Mesodermal cell (in vitro differentiated cells): ENCODE data around the gene RNF212.

Experiments
- H3K27ac ChIP-seq: 2 replicates; pipeline ENCODE4 v1.7.0; 2013; ENCODE audit warnings: mild to moderate bottlenecking, low read depth, low read length, moderate library complexity; ENCODE audit not compliant: severe bottlenecking
- H3K36me3 ChIP-seq: 2 replicates; pipeline ENCODE4 v1.7.1; 2013; ENCODE audit warnings: mild to moderate bottlenecking, low read length, moderate library complexity; ENCODE audit not compliant: control insufficient read depth, insufficient read depth
- H3K4me1 ChIP-seq: one replicate; pipeline ENCODE4 v1.7.1; 2013; ENCODE audit warnings: mild to moderate bottlenecking, low read length; ENCODE audit not compliant: insufficient read depth, control insufficient read depth, poor library complexity, severe bottlenecking
- H3K4me3 ChIP-seq: 2 replicates; pipeline ENCODE4 v1.7.0; 2013; ENCODE audit warnings: low read length, control low read depth, mild to moderate bottlenecking; ENCODE audit not compliant: insufficient read depth, poor library complexity, severe bottlenecking; ENCODE audit errors: extremely low read depth
- H3K9me3 ChIP-seq: 2 replicates; pipeline ENCODE4 v1.7.1; 2013; ENCODE audit warnings: mild to moderate bottlenecking, low read length, moderate library complexity; ENCODE audit not compliant: control insufficient read depth
- WGBS, 2 experiments: methylation state at CpG; one replicate each; pipeline ENCODE4 v1.1.5; 2013; ENCODE audit warnings: missing lambda C conversion rate in 2 of 2; ENCODE audit not compliant: insufficient coverage in 2 of 2; 5-methylcytosine and 5-hydroxymethylcytosine counted together

RNF212 gene

GRCh38 chr4:1099270-1099669, 14.1 kb downstream of the RNF212 start:
- Histone ChIP-seq H3K4me1 (no peaks in the 10 kb centered on the region), H3K36me3 (no peaks in the 10 kb centered on the region), H3K9me3 (no peaks in the 10 kb centered on the region), H3K27ac (no peak overlapping the region), H3K4me3 (no peak overlapping the region)
- WGBS, 2 experiments = 90 to 92% methylated on average over 9 of the region's 9 CpGs

- 60 to 78% methylated on average over 1 to 3 of the region's 8 CpGs for WGBS, 2 experiments
- Histone ChIP-seq H3K4me3 (no peak overlapping the region), H3K27ac (no peak overlapping the region), H3K4me1 (no peaks in the 10 kb centered on the region), H3K36me3 (no peaks in the 10 kb centered on the region), H3K9me3 (no peaks in the 10 kb centered on the region)
Observed at GRCh38 chr4:1098311-1098925, 14.9 kb downstream of the RNF212 start.

GRCh38 chr4:1097553-1097952, 15.8 kb downstream of the RNF212 start:
- Histone ChIP-seq H3K4me3 (no peak overlapping the region), H3K4me1 (no peaks in the 10 kb centered on the region), H3K27ac (no peak overlapping the region), H3K9me3 (no peaks in the 10 kb centered on the region), H3K36me3 (no peaks in the 10 kb centered on the region)
- WGBS, 2 experiments = 88 to 90% methylated on average over 5 to 8 of the region's 9 CpGs

GRCh38 chr4:1096841-1097240, 16.5 kb downstream of the RNF212 start:
- no peaks in the 10 kb centered on the region for H3K9me3 ChIP-seq
- WGBS, 2 experiments = 82 to 100% methylated on average over 4 to 5 of the region's 5 CpGs
- H3K4me1 ChIP-seq = no peaks in the 10 kb centered on the region
- no peak overlapping the region for H3K4me3 ChIP-seq
- H3K27ac ChIP-seq = no peak overlapping the region
- H3K36me3 ChIP-seq = no peaks in the 10 kb centered on the region

GRCh38 chr4:1094336-1094690, 19.1 kb downstream of the RNF212 start:
- Histone ChIP-seq H3K36me3 (no peaks in the 10 kb centered on the region), H3K4me1 (no peaks in the 10 kb centered on the region), H3K4me3 (no peak overlapping the region), H3K9me3 (no peaks in the 10 kb centered on the region), H3K27ac (no peak overlapping the region)
- 67 to 73% methylated on average over 3 to 6 of the region's 6 CpGs for WGBS, 2 experiments

DNA sequence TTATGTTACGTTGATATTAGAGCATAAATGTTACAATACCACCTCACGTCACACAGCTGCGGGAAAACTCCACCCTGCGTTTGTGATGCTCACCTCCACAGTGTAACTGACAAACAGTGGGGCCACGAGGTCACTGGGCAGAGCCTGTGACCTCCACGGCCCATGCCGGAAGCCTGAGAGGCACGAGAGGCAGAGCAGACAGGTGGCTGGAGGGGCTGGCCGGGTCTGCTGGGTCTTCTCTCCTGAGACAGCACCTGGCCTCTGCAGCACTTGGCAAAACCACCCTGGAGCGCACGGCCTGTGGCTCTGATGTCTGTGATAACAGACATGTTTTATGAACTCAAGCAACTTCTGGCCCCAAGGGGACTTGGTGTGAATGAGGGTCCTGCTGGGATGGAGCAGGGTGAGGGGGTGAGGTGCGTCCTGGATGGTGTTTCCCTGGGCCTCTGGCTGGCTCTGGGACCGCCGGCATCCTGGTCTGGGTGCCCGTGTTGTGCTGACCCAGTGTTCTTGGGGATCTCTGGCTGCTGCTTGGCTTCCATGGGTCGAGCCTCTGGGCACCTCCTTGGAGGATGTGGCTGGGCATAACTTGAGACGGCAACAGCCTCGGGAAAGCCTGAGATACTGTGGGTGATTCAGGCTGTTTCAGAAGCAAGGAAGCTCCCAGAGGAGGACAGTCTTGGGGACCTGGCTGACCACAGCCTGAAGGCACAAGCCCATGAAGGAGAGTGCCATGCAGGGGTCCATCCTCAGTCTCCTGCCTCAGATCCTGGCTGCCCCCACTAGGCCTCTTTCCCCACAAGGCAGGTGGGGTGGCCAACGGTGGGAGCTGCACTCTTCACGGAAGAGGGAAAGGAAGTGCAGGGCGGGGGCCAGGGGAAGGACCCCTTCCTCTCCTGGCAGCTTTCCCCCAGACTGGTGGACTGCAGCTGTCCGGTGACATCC, 19.7 kb downstream of the RNF212 start:
- Histone ChIP-seq H3K27ac (no peak overlapping the region), H3K36me3 (no peaks in the 10 kb centered on the region), H3K9me3 (peaks cover 6% of the 10 kb centered on the region), H3K4me1 (no peaks in the 10 kb centered on the region), H3K4me3 (no peak overlapping the region)
- 86 to 90% methylated on average over 11 to 17 of the region's 22 CpGs for WGBS, 2 experiments

DNA sequence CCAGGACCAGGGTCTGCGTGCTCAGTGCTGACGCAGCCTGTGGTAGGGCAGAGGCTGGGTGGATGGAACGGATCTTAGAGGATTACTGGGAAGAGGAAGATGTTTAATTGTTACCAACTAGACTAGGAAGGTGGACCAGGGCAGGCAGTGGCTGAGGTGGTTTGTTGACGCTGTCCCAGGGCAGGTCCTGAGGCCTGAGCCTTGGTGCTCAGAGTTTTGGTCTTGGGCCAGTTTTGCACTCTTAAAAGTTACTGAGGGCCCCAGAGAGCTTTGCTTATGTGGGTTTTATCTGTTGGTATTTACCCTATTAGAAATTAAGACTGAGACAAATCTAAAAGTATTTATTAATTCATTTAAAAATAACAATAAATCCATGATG, 20.4 kb downstream of the RNF212 start:
- peaks cover 9% of the 10 kb centered on the region for H3K9me3 ChIP-seq
- WGBS, 2 experiments = 88 to 100% methylated on average over 1 to 4 of the region's 4 CpGs

GRCh38 chr4:1092026-1092982, 21.1 kb downstream of the RNF212 start:
- H3K4me3 ChIP-seq = no peak overlapping the region
- H3K36me3 ChIP-seq = no peaks in the 10 kb centered on the region
- H3K9me3 ChIP-seq = peaks cover 9% of the 10 kb centered on the region
- 89% methylated on average over 26 to 27 of the region's 28 CpGs for WGBS, 2 experiments
- H3K4me1 ChIP-seq = no peaks in the 10 kb centered on the region
- no peak overlapping the region for H3K27ac ChIP-seq

More for the DNA sequence above, 20.4 kb downstream of the RNF212 start:
- H3K4me1 ChIP-seq = no peaks in the 10 kb centered on the region
- no peak overlapping the region for H3K4me3 ChIP-seq
- no peak overlapping the region for H3K27ac ChIP-seq
- no peaks in the 10 kb centered on the region for H3K36me3 ChIP-seq

- no peaks in the 10 kb centered on the region for H3K4me1 ChIP-seq
- H3K36me3 ChIP-seq = no peaks in the 10 kb centered on the region
- H3K4me3 ChIP-seq = no peak overlapping the region
- H3K9me3 ChIP-seq = peaks cover 9% of the 10 kb centered on the region
- H3K27ac ChIP-seq = no peak overlapping the region
- WGBS, 2 experiments = 95 to 97% methylated on average over 10 of the region's 10 CpGs
Observed at GRCh38 chr4:1091561-1091995, 21.8 kb downstream of the RNF212 start.
